DOHH2 (cell line): ENCODE measurements around the gene CDH4.

Source experiments
- CTCF ChIP-seq: fragments of 200-600 bp; sonication (generic); IDR thresholded peaks from one replicate; pipeline ENCODE4 v1.5.1; 2014; ENCODE audit warnings: antibody characterized with exemption, mild to moderate bottlenecking, low read depth, low read length; ENCODE audit not compliant: poor library complexity, severe bottlenecking
- EZH2phosphoT487 ChIP-seq: fragments of 200-600 bp; sonication (generic); IDR thresholded peaks from 2 replicates; pipeline ENCODE4 v1.6.1; 2017; ENCODE audit warnings: borderline replicate concordance, mild to moderate bottlenecking, antibody characterized with exemption, low read length, moderate library complexity, mixed read lengths

GRCh38 chr20:61982191-61982950 is 730.3 kb downstream of the CDH4 start:
- TF ChIP-seq CTCF (no peak), EZH2phosphoT487 (no peak)
